Lung (tissue), 12 donors: ENCODE results near the gene HPSE2. TPM values are rescaled to one million over a fixed set of nuclear protein-coding genes. Genes with fewer than 3 reads are reported as not detected.

Experiments
- ATAC-seq: fragments of 200-7000 bp; cut with Tn5 transposase; one replicate; pipeline ENCODE4 v1.9.1; 2020; ENCODE audit warnings: moderate number of reproducible peaks; ENCODE audit not compliant: insufficient read depth, low FRiP score
- DNase-seq, 3 donors: peaks; one replicate each; pipeline ENCODE4 v3.0.0-alpha.2; 2013 to 2017
- H3K27ac ChIP-seq, 2 donors: one replicate each; pipeline ENCODE4 v1.5.1; 2013; ENCODE audit warnings: mild to moderate bottlenecking in 2 of 2, moderate library complexity in 2 of 2, control low read depth in 1 of 2, inconsistent platforms in 1 of 2, low read depth in 1 of 2, low read length in 1 of 2
- H3K27me3 ChIP-seq, 3 donors: one replicate each; pipeline ENCODE4 v1.5.1; 2013; ENCODE audit warnings: low read length in 2 of 3; ENCODE audit not compliant: control insufficient read depth in 3 of 3, insufficient read depth in 3 of 3
- H3K36me3 ChIP-seq, 4 donors: one replicate each; pipeline ENCODE4 v1.5.1; 2013; ENCODE audit warnings: low read length in 4 of 4, mild to moderate bottlenecking in 1 of 4, moderate library complexity in 1 of 4; ENCODE audit not compliant: control insufficient read depth in 4 of 4, insufficient read depth in 4 of 4
- H3K4me1 ChIP-seq, 5 donors: one replicate each; pipeline ENCODE4 v1.5.1; 2013; ENCODE audit warnings: low read length in 5 of 5, mild to moderate bottlenecking in 2 of 5, moderate library complexity in 1 of 5; ENCODE audit not compliant: control insufficient read depth in 5 of 5, insufficient read depth in 5 of 5
- H3K4me3 ChIP-seq: one replicate; pipeline ENCODE4 v1.5.1; 2013; ENCODE audit warnings: mild to moderate bottlenecking, control low read depth, moderate library complexity
- H3K9ac ChIP-seq, 2 donors: one replicate each; pipeline ENCODE4 v1.5.1; 2013; ENCODE audit warnings: low read length in 2 of 2, control low read depth in 1 of 2; ENCODE audit not compliant: insufficient read depth in 1 of 2
- H3K9me3 ChIP-seq, 4 donors: one replicate each; pipeline ENCODE4 v1.5.1; 2013; ENCODE audit warnings: low read length in 3 of 4, mild to moderate bottlenecking in 1 of 4, moderate library complexity in 1 of 4; ENCODE audit not compliant: control insufficient read depth in 4 of 4, insufficient read depth in 3 of 4
- CTCF ChIP-seq: IDR thresholded peaks from 2 replicates; pipeline ENCODE4 v1.5.1; 2012; ENCODE audit warnings: mild to moderate bottlenecking; ENCODE audit errors: control extremely low read depth, extremely low read depth
- WGBS, 2 donors: extraction: QIAGEN DNeasy Blood & Tissue Kit; methylation state at CpG; one replicate each; pipeline ENCODE4 v1.1.7; 2013; 5-methylcytosine and 5-hydroxymethylcytosine counted together
- polyA plus RNA-seq, 2 donors: library from polyadenylated mRNA; stranded (reverse); fragments of 200-250 nt; gene quantifications; one replicate each; pipeline ENCODE4 v1.2.1, GENCODE V29; 2013
- total RNA-seq, 2 donors: library from RNA; depleted of rRNA in 1 of 2; stranded (reverse); fragments of >200 nt in 1 of 2; gene quantifications; one replicate each; pipeline ENCODE4 v1.2.1, GENCODE V29; 2014 to 2021
- donor health status: control.
- donor health status: control.
- donor health status: Bipolar disorder and iron deficiency.
- donor health status: healthy.
- donor health status: DM: yes; HTN: yes; CAD: no.

The HPSE2 gene
- total and polyA plus RNA-seq, 4 donors = 0.32 to 47.3 (median 1.9) TPM

DNA sequence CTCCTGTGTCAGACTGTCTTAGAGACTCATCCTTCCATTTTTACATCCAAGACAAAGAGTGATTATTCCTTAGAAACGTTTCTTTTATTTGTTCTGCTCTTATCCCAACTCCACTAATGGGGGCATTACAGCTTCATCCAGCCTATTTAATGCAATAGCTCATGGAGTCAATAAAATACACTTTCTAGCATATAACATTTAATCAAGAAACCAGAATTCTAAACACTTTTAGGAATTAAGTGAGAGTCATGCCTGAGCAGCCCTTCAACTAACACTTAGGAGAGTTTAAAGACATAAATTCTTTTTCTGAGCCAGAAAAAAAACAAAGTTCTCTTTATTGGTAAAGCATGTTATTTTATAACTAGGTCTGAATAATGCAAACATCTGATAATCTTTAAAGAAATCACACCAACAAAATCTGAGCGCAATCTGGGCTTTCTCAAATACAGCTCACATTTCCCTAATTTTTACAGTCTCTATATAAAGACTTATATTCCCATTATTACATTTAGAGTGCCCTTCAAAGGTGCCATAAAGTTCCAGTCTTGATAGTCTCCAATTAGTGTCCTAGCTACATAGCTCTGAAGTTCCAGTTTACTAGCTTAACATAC, 427.3 kb downstream of the HPSE2 start:
- Histone ChIP-seq H3K27me3 (no peaks in the 10 kb centered on the region), H3K4me1 (peaks cover 0 to 12% (median 0%) of the 10 kb centered on the region in 5 donors), H3K27ac (no peak overlapping the region), H3K4me3 (no peak overlapping the region), H3K9me3 (no peaks in the 10 kb centered on the region), H3K9ac (no peak overlapping the region), H3K36me3 (no peaks in the 10 kb centered on the region)
- TF ChIP-seq CTCF = no peak
- DNase-seq (peak in 2 of 3 donors; percentile 80 to 86), ATAC-seq (no peak)
- WGBS, 2 donors = 51 to 67% methylated on average over 2 of the region's 2 CpGs

GRCh38 chr10:98800263-98800662, 435.4 kb downstream of the HPSE2 start:
- H3K9me3 ChIP-seq = no peaks in the 10 kb centered on the region
- no peaks in the 10 kb centered on the region for H3K4me1 ChIP-seq
- no peak overlapping the region for H3K9ac ChIP-seq
- H3K27me3 ChIP-seq = no peaks in the 10 kb centered on the region
- ATAC-seq (no peak), DNase-seq (no peak)
- no peak overlapping the region for H3K27ac ChIP-seq
- no peak for TF ChIP-seq CTCF
- H3K4me3 ChIP-seq = no peak overlapping the region
- no peaks in the 10 kb centered on the region for H3K36me3 ChIP-seq

- ATAC-seq (no peak), DNase-seq (no peak)
- Histone ChIP-seq H3K4me1 (peaks cover 0 to under 1% (median 0%) of the 10 kb centered on the region in 5 donors), H3K27ac (no peak overlapping the region), H3K9ac (no peak overlapping the region), H3K4me3 (no peak overlapping the region), H3K9me3 (no peaks in the 10 kb centered on the region), H3K27me3 (no peaks in the 10 kb centered on the region), H3K36me3 (no peaks in the 10 kb centered on the region)
- TF ChIP-seq CTCF = no peak
- 90 to 92% methylated on average over 2 of the region's 2 CpGs for WGBS, 2 donors
These were observed 440.2 kb downstream of the HPSE2 start for GRCh38 chr10:98795467-98795866.

DNA sequence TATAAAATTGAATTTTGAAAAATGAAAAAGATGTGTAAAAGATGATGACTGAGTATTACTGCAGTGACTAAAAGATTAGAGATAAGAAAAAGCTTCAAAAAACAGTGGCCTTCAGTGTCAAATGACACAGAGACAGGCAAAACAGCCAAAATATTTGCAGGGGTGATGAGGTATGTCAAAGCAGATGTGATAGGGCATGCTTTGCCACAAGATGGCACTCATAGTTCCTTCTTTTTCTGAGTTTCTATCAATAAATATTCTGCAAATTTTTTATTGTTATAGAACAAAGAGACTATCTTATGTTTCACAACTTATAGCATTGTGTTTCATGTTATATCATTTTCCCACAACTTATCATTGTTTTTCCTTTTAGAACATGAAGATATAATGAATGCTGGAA, 444.8 kb downstream of the HPSE2 start:
- Histone ChIP-seq H3K36me3 (no peaks in the 10 kb centered on the region), H3K9ac (no peak overlapping the region), H3K4me1 (peaks cover 0 to 8% (median 0%) of the 10 kb centered on the region in 5 donors), H3K4me3 (no peak overlapping the region), H3K27me3 (no peaks in the 10 kb centered on the region), H3K9me3 (no peaks in the 10 kb centered on the region), H3K27ac (no peak overlapping the region)
- peak; percentile 31 to 77 (median 71) for DNase-seq
- no peak for TF ChIP-seq CTCF
- no peak for ATAC-seq
